Measurements from ENCODE around the gene NUDT16.
A peak's percentile ranks its signal among the peaks of the same experiment; 100 is the strongest.

The NUDT16 gene

GRCh38 chr3:131386429-131387165 is 5.0 kb downstream of the NUDT16 start:
- no peak for DNase-seq

- DNase-seq: no peak
Measured at GRCh38 chr3:131387796-131388489, 6.4 kb downstream of the NUDT16 start.

- DNase-seq: no peak
Measured at GRCh38 chr3:131388490-131388799, 6.9 kb downstream of the NUDT16 start.

- DNase-seq: no peak
Measured at GRCh38 chr3:131390331-131390730, 8.8 kb downstream of the NUDT16 start.

- no peak for DNase-seq
Measured at GRCh38 chr3:131393051-131393450, 11.5 kb downstream of the NUDT16 start.

- no peak for DNase-seq
Measured at GRCh38 chr3:131393868-131394267, 12.3 kb downstream of the NUDT16 start.

GRCh38 chr3:131394400-131394799 is 12.8 kb downstream of the NUDT16 start:
- DNase-seq: no peak

- no peak for DNase-seq
Measured at GRCh38 chr3:131396170-131396569, 14.6 kb downstream of the NUDT16 start.

- no peak for DNase-seq
Measured at GRCh38 chr3:131397889-131398288, 16.3 kb downstream of the NUDT16 start.

GRCh38 chr3:131401978-131402377 is 20.4 kb downstream of the NUDT16 start:
- no peak for DNase-seq

GRCh38 chr3:131402391-131403039 is 20.9 kb downstream of the NUDT16 start:
- no peak for DNase-seq

- DNase-seq: no peak
Measured at GRCh38 chr3:131403216-131403895, 21.8 kb downstream of the NUDT16 start.

- DNase-seq: no peak
Measured at GRCh38 chr3:131405411-131405810, 23.8 kb downstream of the NUDT16 start.

GRCh38 chr3:131406274-131406673 is 24.7 kb downstream of the NUDT16 start:
- no peak for DNase-seq

GRCh38 chr3:131417751-131418150 is 36.2 kb downstream of the NUDT16 start:
- DNase-seq: no peak

GRCh38 chr3:131421301-131421700 is 39.7 kb downstream of the NUDT16 start:
- no peak for DNase-seq

GRCh38 chr3:131421957-131422498 is 40.5 kb downstream of the NUDT16 start:
- no peak for DNase-seq

GRCh38 chr3:131427226-131427625 is 45.7 kb downstream of the NUDT16 start:
- DNase-seq: peak in 1 of 3 experiments; percentile 70

GRCh38 chr3:131431754-131432153 is 50.2 kb downstream of the NUDT16 start:
- DNase-seq: no peak

GRCh38 chr3:131432441-131432840 is 50.9 kb downstream of the NUDT16 start:
- DNase-seq: no peak

GRCh38 chr3:131435000-131435399 is 53.4 kb downstream of the NUDT16 start:
- no peak for DNase-seq
